CD14-positive monocyte (primary cell): Measurements from ENCODE around the gene CDH15. TPM values are rescaled to one million over a fixed set of nuclear protein-coding genes. Genes with fewer than 3 reads are reported as not detected.
"Not testable (repeated sequence)": the region's sequence is repeated elsewhere in the genome, so short reads cannot be mapped to it uniquely, and the experiment has no call there.

Experiments used
- DNase-seq, 3 donors: peaks; one replicate each; pipeline ENCODE4 v3.0.0-alpha.2; 2011 to 2022
- H2AFZ ChIP-seq: 2 replicates; pipeline ENCODE4 v1.6.0; 2012; ENCODE audit warnings: mild to moderate bottlenecking, low read depth, low read length, inconsistent platforms; ENCODE audit not compliant: insufficient read depth, poor library complexity, severe bottlenecking
- H3K27ac ChIP-seq, 2 donors: 1 replicate in 1 of 2; 2 replicates in 1 of 2; pipeline ENCODE4 v1.5.1; 2012 to 2013; ENCODE audit warnings: low read length in 2 of 2, control low read depth in 1 of 2, inconsistent platforms in 1 of 2, low read depth in 1 of 2, mild to moderate bottlenecking in 1 of 2
- H3K27me3 ChIP-seq, 2 donors: one replicate each; pipeline versions ENCODE4 v1.6.0 to v1.6.1; 2011 to 2013; ENCODE audit warnings: low read length in 2 of 2; ENCODE audit not compliant: control insufficient read depth in 2 of 2, insufficient read depth in 2 of 2
- H3K36me3 ChIP-seq, 2 donors: replicated peaks in 1 of 2; 1 replicate in 1 of 2; 2 replicates in 1 of 2; pipeline versions ENCODE4 v1.5.1 to v1.6.1; 2012 to 2013; ENCODE audit warnings: low read length in 2 of 2, control low read depth in 1 of 2, inconsistent platforms in 1 of 2, mild to moderate bottlenecking in 1 of 2; ENCODE audit not compliant: insufficient read depth in 2 of 2, control insufficient read depth in 1 of 2
- H3K4me1 ChIP-seq, 2 donors: 1 replicate in 1 of 2; 2 replicates in 1 of 2; pipeline versions ENCODE4 v1.5.1 to v1.6.1; 2012 to 2013; ENCODE audit warnings: low read length in 2 of 2, control low read depth in 1 of 2, inconsistent platforms in 1 of 2, mild to moderate bottlenecking in 1 of 2, moderate library complexity in 1 of 2; ENCODE audit not compliant: insufficient read depth in 2 of 2, control insufficient read depth in 1 of 2
- H3K4me2 ChIP-seq: replicated peaks from 2 replicates; pipeline ENCODE3; 2012; ENCODE audit warnings: low read length, moderate library complexity, mild to moderate bottlenecking; ENCODE audit not compliant: poor library complexity, severe bottlenecking; ENCODE audit errors: extremely low read depth
- H3K4me3 ChIP-seq, 3 experiments: fragments of 200-600 bp in 1 of 3; sonication (generic) in 1 of 3; replicated peaks in 1 of 3; 1 replicate in 2 of 3; 2 replicates in 1 of 3; pipeline ENCODE4 v1.5.1; 2011 to 2013; ENCODE audit warnings: low read length in 3 of 3, mild to moderate bottlenecking in 3 of 3, control low read depth in 2 of 3, low read depth in 2 of 3, inconsistent platforms in 1 of 3, moderate library complexity in 1 of 3
- H3K79me2 ChIP-seq: 2 replicates; pipeline ENCODE4 v1.6.0; 2012; ENCODE audit warnings: mild to moderate bottlenecking, control low read depth, inconsistent platforms, low read length, moderate library complexity; ENCODE audit not compliant: insufficient read depth
- H3K9ac ChIP-seq: 2 replicates; pipeline ENCODE4 v1.6.0; 2017; ENCODE audit warnings: low read length, mild to moderate bottlenecking; ENCODE audit not compliant: insufficient read depth, poor library complexity, severe bottlenecking
- H3K9me3 ChIP-seq, 2 donors: replicated peaks in 1 of 2; 1 replicate in 1 of 2; 2 replicates in 1 of 2; pipeline versions ENCODE4 v1.5.1 to v1.6.1; 2012 to 2013; ENCODE audit warnings: low read length in 2 of 2, control low read depth in 1 of 2; ENCODE audit not compliant: control insufficient read depth in 1 of 2, insufficient read depth in 1 of 2
- H4K20me1 ChIP-seq: 2 replicates; pipeline ENCODE4 v1.6.0; 2012; ENCODE audit warnings: mild to moderate bottlenecking, low read length, control low read depth, moderate library complexity; ENCODE audit not compliant: insufficient read depth
- H3K27ac Mint-ChIP-seq, 7 donors: one replicate each; pipeline ENCODE4 v1.8.0; 2020; ENCODE audit warnings: mild to moderate bottlenecking in 7 of 7, mixed read lengths in 7 of 7, moderate library complexity in 6 of 7, inconsistent platforms in 2 of 7
- H3K27me3 Mint-ChIP-seq, 3 donors: one replicate each; pipeline ENCODE4 v1.8.0; 2021 to 2022; ENCODE audit warnings: low read depth in 3 of 3, mild to moderate bottlenecking in 3 of 3, mixed read lengths in 3 of 3, moderate library complexity in 3 of 3, inconsistent platforms in 1 of 3
- H3K36me3 Mint-ChIP-seq, 2 donors: one replicate each; pipeline ENCODE4 v1.8.0; 2020; ENCODE audit warnings: mixed read lengths in 2 of 2, inconsistent platforms in 1 of 2, mild to moderate bottlenecking in 1 of 2
- H3K4me1 Mint-ChIP-seq: one replicate; pipeline ENCODE4 v1.8.0; 2020; ENCODE audit warnings: mild to moderate bottlenecking, mixed read lengths
- H3K4me3 Mint-ChIP-seq, 2 donors: one replicate each; pipeline ENCODE4 v1.8.0; 2020; ENCODE audit warnings: mild to moderate bottlenecking in 2 of 2, mixed read lengths in 2 of 2, moderate library complexity in 1 of 2
- H3K9me3 Mint-ChIP-seq, 7 donors: one replicate each; pipeline ENCODE4 v1.8.0; 2020 to 2022; ENCODE audit warnings: mixed read lengths in 7 of 7, mild to moderate bottlenecking in 6 of 7, moderate library complexity in 6 of 7, inconsistent platforms in 2 of 7
- WGBS: methylation state at CpG from one replicate; pipeline ENCODE4 v1.1.5; 2013; ENCODE audit warnings: missing lambda C conversion rate; ENCODE audit not compliant: insufficient coverage; 5-methylcytosine and 5-hydroxymethylcytosine counted together
- intact Hi-C, 2 donors: fragments of 100-400 bp; cut with micrococcal nuclease; formaldehyde crosslinking; loops; one replicate each; pipeline versions ENCODE4 v1.15.0 to v1.15.1; 2023
- polyA plus RNA-seq, 3 donors: library from polyadenylated mRNA; depleted of rRNA in 1 of 3; unstranded in 2 of 3; stranded (reverse) in 1 of 3; fragments of 300-500 nt in 2 of 3; fragments of >200 nt in 1 of 3; fragmentation: Illumina TruSeq in 2 of 3; gene quantifications; 1 replicate in 2 of 3; 2 replicates in 1 of 3; pipeline ENCODE4 v1.2.3, GENCODE V29; 2012 to 2021
- TF ChIP-seq, protein P1 (sequence below): fragments of 200-600 bp; IDR thresholded peaks from one replicate; pipeline ENCODE4 v1.8.0; 2022; ENCODE audit warnings: antibody characterized with exemption, mild to moderate bottlenecking

CDH15 gene
- polyA plus RNA-seq, 3 donors = not detected

DNA sequence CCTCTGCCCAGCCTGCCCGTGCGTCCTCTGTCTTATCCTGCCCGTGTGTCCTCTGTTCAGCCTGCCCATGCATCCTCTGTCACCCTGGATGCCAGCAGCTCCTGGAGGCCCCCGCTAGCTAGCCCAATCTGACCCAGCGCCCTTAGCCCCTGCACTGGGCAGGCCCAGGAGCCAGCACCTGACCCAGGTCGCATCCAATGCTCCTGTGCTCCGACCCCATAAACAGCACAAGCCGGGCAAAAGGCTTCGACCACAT, 13.1 kb downstream of the CDH15 start:
- Mint-ChIP-seq H3K36me3 (no peaks in the 10 kb centered on the region), H3K4me3 (no peak overlapping the region), H3K27me3 (peaks cover 2 to 20% (median 13%) of the 10 kb centered on the region in 3 donors), H3K27ac (no peak overlapping the region), H3K9me3 (peaks cover 0 to 4% (median 0%) of the 10 kb centered on the region in 7 donors), H3K4me1 (no peaks in the 10 kb centered on the region)
- intact Hi-C loops = no loop called here
- Histone ChIP-seq H3K4me1 (no peaks in the 10 kb centered on the region), H2AFZ (no peak overlapping the region), H3K4me2 (no peak overlapping the region), H3K27me3 (no peaks in the 10 kb centered on the region), H3K36me3 (no peaks in the 10 kb centered on the region), H3K4me3 (no peak overlapping the region), H3K9me3 (no peaks in the 10 kb centered on the region), H4K20me1 (no peaks in the 10 kb centered on the region), H3K9ac (no peak overlapping the region), H3K27ac (no peak overlapping the region), H3K79me2 (no peaks in the 10 kb centered on the region)
- TF ChIP-seq, protein P1, sequence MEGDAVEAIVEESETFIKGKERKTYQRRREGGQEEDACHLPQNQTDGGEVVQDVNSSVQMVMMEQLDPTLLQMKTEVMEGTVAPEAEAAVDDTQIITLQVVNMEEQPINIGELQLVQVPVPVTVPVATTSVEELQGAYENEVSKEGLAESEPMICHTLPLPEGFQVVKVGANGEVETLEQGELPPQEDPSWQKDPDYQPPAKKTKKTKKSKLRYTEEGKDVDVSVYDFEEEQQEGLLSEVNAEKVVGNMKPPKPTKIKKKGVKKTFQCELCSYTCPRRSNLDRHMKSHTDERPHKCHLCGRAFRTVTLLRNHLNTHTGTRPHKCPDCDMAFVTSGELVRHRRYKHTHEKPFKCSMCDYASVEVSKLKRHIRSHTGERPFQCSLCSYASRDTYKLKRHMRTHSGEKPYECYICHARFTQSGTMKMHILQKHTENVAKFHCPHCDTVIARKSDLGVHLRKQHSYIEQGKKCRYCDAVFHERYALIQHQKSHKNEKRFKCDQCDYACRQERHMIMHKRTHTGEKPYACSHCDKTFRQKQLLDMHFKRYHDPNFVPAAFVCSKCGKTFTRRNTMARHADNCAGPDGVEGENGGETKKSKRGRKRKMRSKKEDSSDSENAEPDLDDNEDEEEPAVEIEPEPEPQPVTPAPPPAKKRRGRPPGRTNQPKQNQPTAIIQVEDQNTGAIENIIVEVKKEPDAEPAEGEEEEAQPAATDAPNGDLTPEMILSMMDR = no peak
- WGBS = 81% methylated on average over 9 of the region's 9 CpGs
- no peak for DNase-seq

DNA sequence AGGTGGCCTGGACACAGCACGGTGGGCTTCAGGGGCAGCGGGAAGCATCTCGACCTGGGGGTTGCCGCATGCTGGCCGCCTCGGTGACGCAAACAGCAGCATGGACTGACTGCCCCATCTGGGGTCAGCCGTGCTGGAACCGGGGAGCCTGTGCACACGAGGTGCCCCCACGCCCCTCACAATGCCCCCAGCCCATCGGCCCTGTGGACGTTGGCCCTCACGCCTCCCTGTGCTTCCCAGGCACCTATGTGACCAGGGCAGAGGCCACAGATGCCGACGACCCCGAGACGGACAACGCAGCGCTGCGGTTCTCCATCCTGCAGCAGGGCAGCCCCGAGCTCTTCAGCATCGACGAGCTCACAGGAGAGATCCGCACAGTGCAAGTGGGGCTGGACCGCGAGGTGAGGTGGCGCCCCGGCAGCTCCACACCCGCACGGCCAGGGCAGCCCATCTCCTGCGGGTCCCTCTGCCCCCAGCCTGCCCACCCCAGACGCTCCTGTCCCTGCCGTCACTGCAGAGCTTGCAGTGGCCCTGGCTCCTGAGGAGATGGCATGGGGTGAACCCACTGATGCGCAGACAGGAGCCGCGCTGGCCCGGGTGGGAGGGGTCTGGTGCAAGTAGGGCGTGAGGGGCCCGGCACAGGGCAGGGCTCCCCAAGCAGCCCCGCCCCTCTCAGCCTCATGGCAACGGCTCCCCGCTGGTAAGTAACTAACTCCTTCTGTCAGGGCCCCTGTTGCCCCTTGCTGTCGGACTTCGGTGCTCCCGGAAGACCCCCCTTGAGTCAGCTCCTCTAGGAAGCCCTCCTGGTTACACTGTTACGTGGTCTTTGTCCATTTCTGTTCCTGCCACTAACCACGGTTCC, 13.6 kb downstream of the CDH15 start:
- Histone ChIP-seq H3K27me3 (no peaks in the 10 kb centered on the region), H3K4me3 (no peak overlapping the region), H3K9me3 (no peaks in the 10 kb centered on the region), H4K20me1 (no peaks in the 10 kb centered on the region), H3K9ac (no peak overlapping the region), H3K36me3 (no peaks in the 10 kb centered on the region), H2AFZ (no peak overlapping the region), H3K27ac (no peak overlapping the region), H3K79me2 (no peaks in the 10 kb centered on the region), H3K4me1 (no peaks in the 10 kb centered on the region), H3K4me2 (no peak overlapping the region)
- 82% methylated on average over 45 of the region's 48 CpGs for WGBS
- DNase-seq = no peak
- Mint-ChIP-seq H3K27me3 (peaks cover 3 to 20% (median 13%) of the 10 kb centered on the region in 3 donors), H3K36me3 (no peaks in the 10 kb centered on the region), H3K4me1 (no peaks in the 10 kb centered on the region), H3K27ac (no peak overlapping the region), H3K9me3 (peaks cover 0 to 4% (median 0%) of the 10 kb centered on the region in 7 donors), H3K4me3 (no peak overlapping the region)
- intact Hi-C loops = no loop called here
- TF ChIP-seq, protein P1 = no peak

DNA sequence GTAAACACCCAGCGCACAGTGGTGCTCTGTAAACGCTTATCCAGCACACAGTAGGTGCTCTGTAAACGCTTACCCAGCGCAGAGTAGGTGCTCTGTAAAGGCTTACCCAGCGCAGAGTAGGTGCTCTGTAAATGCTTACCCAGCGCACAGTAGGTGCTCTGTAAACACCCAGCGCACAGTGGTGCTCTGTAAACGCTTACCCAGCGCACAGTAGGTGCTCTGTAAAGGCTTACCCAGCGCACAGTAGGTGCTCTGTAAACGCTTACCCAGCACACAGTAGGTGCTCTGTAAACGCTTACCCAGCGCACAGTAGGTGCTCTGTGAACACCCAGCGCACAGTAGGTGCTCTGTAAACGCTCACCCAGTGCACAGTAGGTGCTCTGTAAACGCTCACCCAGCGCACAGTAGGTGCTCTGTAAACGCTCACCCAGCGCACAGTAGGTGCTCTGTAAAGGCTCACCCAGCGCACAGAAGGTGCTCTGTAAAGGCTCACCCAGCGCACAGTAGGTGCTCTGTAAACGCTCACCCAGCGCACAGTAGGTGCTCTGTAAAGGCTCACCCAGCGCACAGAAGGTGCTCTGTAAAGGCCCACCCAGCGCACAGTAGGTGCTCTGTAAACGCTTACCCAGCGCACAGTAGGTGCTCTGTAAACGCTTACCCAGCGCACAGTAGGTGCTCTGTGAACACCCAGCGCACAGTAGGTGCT, 14.5 kb downstream of the CDH15 start:
- 95% methylated on average over 25 of the region's 30 CpGs for WGBS
- H3K36me3 ChIP-seq, H3K9me3 ChIP-seq, H3K4me1 ChIP-seq, H3K9me3 Mint-ChIP-seq, H4K20me1 ChIP-seq, H3K79me2 ChIP-seq, H3K9ac ChIP-seq, H2AFZ ChIP-seq, H3K4me3 ChIP-seq, H3K27ac ChIP-seq, H3K27me3 ChIP-seq, H3K4me3 Mint-ChIP-seq, H3K36me3 Mint-ChIP-seq, intact Hi-C loops, H3K4me1 Mint-ChIP-seq, H3K4me2 ChIP-seq, H3K27ac Mint-ChIP-seq, DNase-seq: not testable (repeated sequence)
- H3K27me3 Mint-ChIP-seq = peaks cover 4 to 21% (median 15%) of the 10 kb centered on the region in 3 donors
